HEK293T (cell line): ENCODE measurements around the gene SPACA5.
"Not testable (repeated sequence)": the region's sequence is repeated elsewhere in the genome, so short reads cannot be mapped to it uniquely, and the experiment has no call there.

Source experiments
- CTCF ChIA-PET: fragments of 350-600 bp; formaldehyde crosslinking; extraction: SDS; loops from one replicate; lab custom pipeline; 2021; ENCODE audit warnings: antibody characterized with exemption, inconsistent platforms; lab: Yijun Ruan, JAX
- POLR2A ChIA-PET: fragments of 350-600 bp; formaldehyde crosslinking; extraction: SDS; loops from one replicate; lab custom pipeline; 2020; ENCODE audit warnings: antibody characterized with exemption, inconsistent platforms; lab: Yijun Ruan, JAX
- DNase-seq: peaks from one replicate; pipeline ENCODE4 v3.0.0; 2012; ENCODE audit warnings: mixed read lengths; ENCODE audit errors: extremely low spot score
- ARNT ChIP-seq: fragments of 450-650 bp; IDR thresholded peaks from 2 replicates; pipeline ENCODE4 v1.6.1; 2017; ENCODE audit warnings: mild to moderate bottlenecking
- BHLHE40 ChIP-seq: fragments of 450-650 bp; IDR thresholded peaks from 2 replicates; pipeline ENCODE4 v1.6.1; 2016; ENCODE audit warnings: mild to moderate bottlenecking, moderate library complexity, borderline replicate concordance
- CTBP1 ChIP-seq: fragments of 450-650 bp; IDR thresholded peaks from 2 replicates; pipeline ENCODE4 v1.6.1; 2016; ENCODE audit warnings: borderline replicate concordance
- ELF4 ChIP-seq: fragments of 450-650 bp; IDR thresholded peaks from 2 replicates; pipeline ENCODE4 v1.6.1; 2017; ENCODE audit warnings: antibody characterized with exemption
- FOXA1 ChIP-seq: fragments of 450-650 bp; IDR thresholded peaks from 2 replicates; pipeline ENCODE4 v1.6.1; 2016; ENCODE audit warnings: mild to moderate bottlenecking
- FOXK2 ChIP-seq: fragments of 450-650 bp; IDR thresholded peaks from 2 replicates; pipeline ENCODE4 v1.6.1; 2016; ENCODE audit warnings: mild to moderate bottlenecking
- FOXM1 ChIP-seq: fragments of 450-650 bp; IDR thresholded peaks from 2 replicates; pipeline ENCODE4 v1.6.1; 2017; ENCODE audit warnings: mild to moderate bottlenecking, borderline replicate concordance
- HDGF ChIP-seq: fragments of 450-650 bp; IDR thresholded peaks from 2 replicates; pipeline ENCODE4 v1.6.1; 2017; ENCODE audit warnings: antibody characterized with exemption, borderline replicate concordance
- L3MBTL2 ChIP-seq: fragments of 450-650 bp; conservative IDR thresholded peaks from 2 replicates; pipeline ENCODE4 v1.6.1; 2016; ENCODE audit warnings: mild to moderate bottlenecking
- LEF1 ChIP-seq: fragments of 450-650 bp; IDR thresholded peaks from 2 replicates; pipeline ENCODE4 v1.6.1; 2017; ENCODE audit warnings: mild to moderate bottlenecking, borderline replicate concordance
- NFRKB ChIP-seq: fragments of 450-650 bp; IDR thresholded peaks from 2 replicates; pipeline ENCODE4 v1.6.1; 2016; ENCODE audit warnings: mild to moderate bottlenecking, moderate library complexity
- SP1 ChIP-seq: fragments of 450-650 bp; IDR thresholded peaks from 2 replicates; pipeline ENCODE4 v1.6.1; 2017
- SUZ12 ChIP-seq: fragments of 450-650 bp; IDR thresholded peaks from 2 replicates; pipeline ENCODE4 v1.6.1; 2016; ENCODE audit warnings: mild to moderate bottlenecking
- TARDBP ChIP-seq: fragments of 450-650 bp; IDR thresholded peaks from 2 replicates; pipeline ENCODE4 v1.6.1; 2016
- ZNF384 ChIP-seq: fragments of 450-650 bp; IDR thresholded peaks from 2 replicates; pipeline ENCODE4 v1.6.1; 2016
- TF ChIP-seq, protein P1 (sequence below): fragments of 450-650 bp; IDR thresholded peaks from 2 replicates; pipeline ENCODE4 v1.6.1; 2016

The SPACA5 gene

DNA sequence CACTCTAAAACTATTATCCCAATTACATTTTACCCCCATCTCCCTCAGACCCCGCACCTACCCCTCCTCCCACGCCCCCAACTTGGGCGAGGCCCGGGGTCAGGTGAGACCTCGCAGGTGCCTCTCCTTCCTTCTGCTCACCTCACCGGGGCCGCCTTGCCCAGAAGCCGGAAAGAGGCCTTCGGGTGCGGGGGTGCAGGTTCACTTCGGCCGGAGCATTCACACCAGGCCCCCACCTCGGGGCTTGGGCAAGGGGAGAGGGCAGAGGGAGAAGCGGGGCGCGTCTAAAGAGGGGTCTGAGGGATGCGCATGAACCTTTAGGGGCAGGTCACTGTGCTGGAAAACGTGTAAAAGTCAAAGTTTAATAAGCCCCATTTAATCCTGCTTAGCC lies 3.4 kb upstream of the SPACA5 start:
- no peak for TF ChIP-seq LEF1
- TF ChIP-seq, protein P1, sequence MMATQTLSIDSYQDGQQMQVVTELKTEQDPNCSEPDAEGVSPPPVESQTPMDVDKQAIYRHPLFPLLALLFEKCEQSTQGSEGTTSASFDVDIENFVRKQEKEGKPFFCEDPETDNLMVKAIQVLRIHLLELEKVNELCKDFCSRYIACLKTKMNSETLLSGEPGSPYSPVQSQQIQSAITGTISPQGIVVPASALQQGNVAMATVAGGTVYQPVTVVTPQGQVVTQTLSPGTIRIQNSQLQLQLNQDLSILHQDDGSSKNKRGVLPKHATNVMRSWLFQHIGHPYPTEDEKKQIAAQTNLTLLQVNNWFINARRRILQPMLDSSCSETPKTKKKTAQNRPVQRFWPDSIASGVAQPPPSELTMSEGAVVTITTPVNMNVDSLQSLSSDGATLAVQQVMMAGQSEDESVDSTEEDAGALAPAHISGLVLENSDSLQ = no peak
- no peak for TF ChIP-seq SUZ12
- no peak for TF ChIP-seq NFRKB
- no peak for TF ChIP-seq FOXA1
- no peak for TF ChIP-seq FOXM1
- no peak for TF ChIP-seq BHLHE40
- TF ChIP-seq TARDBP = no peak
- TF ChIP-seq SP1 = no peak
- TF ChIP-seq HDGF = no peak
- no peak for TF ChIP-seq L3MBTL2
- TF ChIP-seq CTBP1 = no peak
- TF ChIP-seq ARNT = no peak
- no peak for TF ChIP-seq FOXK2
- no peak for TF ChIP-seq ELF4
- POLR2A ChIA-PET = no interaction called here
- no peak for DNase-seq
- CTCF ChIA-PET = no interaction called here

DNA sequence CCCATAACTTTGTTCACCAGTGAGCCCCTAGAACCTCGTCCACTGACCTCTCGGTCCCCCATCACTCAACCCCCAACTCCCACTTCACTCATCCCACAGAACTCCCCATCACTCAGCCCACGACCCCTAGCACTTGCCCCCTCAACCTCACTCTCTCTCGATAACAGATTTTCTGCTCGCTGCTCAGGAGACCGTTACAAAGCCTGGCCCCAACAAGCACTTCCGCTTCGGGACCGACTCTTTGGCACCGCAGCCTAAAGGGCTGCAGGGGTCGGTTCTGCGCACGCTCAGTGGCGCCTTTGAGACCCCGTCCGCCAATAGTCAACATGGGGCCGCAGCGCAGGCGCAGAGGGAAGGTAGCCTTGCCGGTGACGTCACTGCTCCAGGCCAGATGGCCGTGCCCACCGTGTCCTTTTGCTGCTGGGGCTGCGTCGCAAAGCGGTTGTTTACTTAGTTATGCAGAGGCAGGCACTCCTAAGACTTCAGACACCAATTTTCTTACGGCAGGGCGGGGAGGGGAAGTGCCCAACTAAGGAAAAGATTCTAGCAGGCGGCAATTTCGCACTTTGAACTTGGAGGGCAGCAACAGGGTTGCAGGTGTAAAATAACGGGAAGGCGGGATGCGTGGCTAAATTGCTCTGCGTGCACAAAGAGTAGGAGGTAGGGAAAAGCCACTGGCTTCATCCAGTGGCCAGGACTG lies 2.9 kb upstream of the SPACA5 start, which contains the start of gene ZNF182:
Gene ZNF182 (minus strand): TSS at position 232 of the 700 bp plus-strand sequence. CDS start 1,380 bp downstream, outside the sequence.
- CTCF ChIA-PET = no interaction called here
- TF ChIP-seq FOXK2 (peak; percentile 97), SUZ12 (no peak), ARNT (no peak), NFRKB (no peak), L3MBTL2 (peak; percentile 53), ELF4 (peak; percentile 85), ZNF384 (no peak), FOXM1 (no peak)
- TF ChIP-seq, protein P1 = no peak

DNA sequence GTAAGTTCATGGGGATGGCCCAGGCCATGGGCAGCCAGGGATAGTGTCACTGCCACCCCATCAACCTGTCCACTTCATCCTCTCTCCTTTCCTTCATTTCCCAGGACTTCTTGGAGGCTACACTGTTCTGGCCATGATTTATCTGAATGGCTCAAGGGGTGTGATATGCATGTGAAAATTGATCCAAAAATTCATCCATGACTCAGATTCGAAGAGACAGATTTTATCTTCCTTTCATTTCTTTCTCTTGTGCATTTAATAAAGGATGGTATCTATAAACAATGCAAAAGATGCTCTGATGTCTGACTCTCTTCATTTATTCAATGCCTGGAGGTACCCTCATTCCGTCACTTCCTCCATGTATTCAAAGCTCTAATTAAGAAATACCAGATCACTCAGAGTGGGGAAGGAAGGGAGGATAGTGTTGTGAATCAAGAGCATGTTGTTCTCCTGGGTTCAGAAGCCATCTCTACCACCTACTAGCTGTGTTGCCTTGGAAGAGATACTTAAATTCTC lies 2.7 kb downstream of the SPACA5 start:
- POLR2A ChIA-PET, CTCF ChIA-PET: not testable (repeated sequence)

More for the DNA sequence above, 2.9 kb upstream of the SPACA5 start, which contains the start of gene ZNF182:
- POLR2A ChIA-PET = no interaction called here
- peak; percentile 95 for DNase-seq

DNA sequence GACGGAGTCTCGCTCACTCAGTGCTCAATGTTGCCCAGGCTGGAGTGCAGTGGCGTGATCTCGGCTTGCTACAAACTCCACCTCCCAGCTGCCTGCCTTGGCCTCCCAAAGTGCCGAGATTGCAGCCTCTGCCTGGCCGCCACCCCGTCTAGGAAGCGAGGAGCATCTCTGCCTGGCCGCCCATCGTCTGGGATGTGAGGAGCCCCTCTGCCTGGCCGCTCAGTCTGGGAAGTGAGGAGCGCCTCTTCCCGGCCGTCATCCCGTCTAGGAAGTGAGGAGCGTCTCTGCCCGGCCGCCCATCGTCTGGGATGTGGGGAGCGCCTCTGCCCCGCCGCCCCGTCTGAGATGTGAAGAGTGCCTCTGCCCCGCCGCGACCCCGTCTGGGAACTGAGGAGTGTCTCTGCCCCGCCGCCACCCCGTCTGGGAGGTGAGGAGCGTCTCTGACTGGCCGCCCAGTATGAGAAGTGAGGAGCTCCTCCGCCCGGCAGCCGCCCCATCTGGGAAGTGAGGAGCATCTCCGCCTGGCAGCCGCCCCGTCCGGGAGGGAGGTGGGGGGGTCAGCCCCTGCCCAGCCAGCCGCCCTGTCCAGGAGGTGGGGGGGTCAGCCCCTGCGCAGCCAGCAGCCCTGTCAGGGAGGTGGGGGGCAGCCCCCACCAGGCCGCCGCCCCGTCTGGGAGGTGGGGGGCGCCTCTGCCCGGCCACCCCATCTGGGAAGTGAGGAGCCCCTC lies 10.0 kb downstream of the SPACA5 start:
- CTCF ChIA-PET = interaction anchor here (0.7 kb wide), 1 partner anchor 523 kb away, joined by 3 read pairs; no protein-coding TSS in a partner anchor
- DNase-seq, POLR2A ChIA-PET: not testable (repeated sequence)

More for the DNA sequence above, 2.7 kb downstream of the SPACA5 start:
- DNase-seq = not testable (repeated sequence)

DNA sequence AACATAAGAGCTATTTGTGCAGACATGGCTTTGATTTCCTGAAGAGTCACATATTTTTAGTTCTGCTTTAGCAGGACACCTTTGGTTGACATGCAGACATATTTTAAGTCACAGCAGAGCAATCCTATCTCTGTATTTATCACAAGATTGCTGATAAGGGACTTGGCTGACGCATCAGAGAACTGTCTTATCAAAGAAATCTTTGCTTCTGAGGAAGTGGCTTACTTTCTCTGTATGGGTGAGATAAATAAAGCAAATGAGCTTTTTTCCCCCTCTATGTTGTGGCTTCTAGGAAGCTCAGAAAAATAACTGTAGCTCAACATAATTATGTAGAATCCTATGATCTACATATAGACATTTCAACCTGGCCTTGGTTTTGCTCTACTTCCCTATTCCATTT lies 13.1 kb downstream of the SPACA5 start:
- POLR2A ChIA-PET, DNase-seq, CTCF ChIA-PET: not testable (repeated sequence)

DNA sequence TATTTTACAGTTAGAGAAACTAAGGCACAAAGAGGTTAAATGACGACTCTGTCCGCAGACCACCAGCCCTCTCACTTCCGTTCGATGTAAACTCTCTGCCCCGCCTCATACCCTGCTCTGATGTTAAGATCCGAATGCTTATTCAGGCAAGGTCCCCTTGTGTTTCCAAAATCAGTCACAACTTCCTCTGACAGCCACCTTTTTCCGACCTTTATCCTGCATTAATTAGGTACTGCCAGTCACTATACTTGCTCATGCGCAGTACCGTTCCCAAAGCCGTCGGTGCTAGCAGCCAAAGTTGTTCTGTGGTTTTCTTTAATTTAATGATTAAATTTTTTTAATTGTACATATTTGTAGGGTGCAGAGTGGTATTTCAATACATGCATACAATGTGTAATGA lies 13.7 kb downstream of the SPACA5 start:
- POLR2A ChIA-PET = interaction anchor here (1.0 kb wide), 1 partner anchor 184 kb away, joined by 5 read pairs; the partner anchor contains the start of gene ZNF81
- DNase-seq, CTCF ChIA-PET: not testable (repeated sequence)

DNA sequence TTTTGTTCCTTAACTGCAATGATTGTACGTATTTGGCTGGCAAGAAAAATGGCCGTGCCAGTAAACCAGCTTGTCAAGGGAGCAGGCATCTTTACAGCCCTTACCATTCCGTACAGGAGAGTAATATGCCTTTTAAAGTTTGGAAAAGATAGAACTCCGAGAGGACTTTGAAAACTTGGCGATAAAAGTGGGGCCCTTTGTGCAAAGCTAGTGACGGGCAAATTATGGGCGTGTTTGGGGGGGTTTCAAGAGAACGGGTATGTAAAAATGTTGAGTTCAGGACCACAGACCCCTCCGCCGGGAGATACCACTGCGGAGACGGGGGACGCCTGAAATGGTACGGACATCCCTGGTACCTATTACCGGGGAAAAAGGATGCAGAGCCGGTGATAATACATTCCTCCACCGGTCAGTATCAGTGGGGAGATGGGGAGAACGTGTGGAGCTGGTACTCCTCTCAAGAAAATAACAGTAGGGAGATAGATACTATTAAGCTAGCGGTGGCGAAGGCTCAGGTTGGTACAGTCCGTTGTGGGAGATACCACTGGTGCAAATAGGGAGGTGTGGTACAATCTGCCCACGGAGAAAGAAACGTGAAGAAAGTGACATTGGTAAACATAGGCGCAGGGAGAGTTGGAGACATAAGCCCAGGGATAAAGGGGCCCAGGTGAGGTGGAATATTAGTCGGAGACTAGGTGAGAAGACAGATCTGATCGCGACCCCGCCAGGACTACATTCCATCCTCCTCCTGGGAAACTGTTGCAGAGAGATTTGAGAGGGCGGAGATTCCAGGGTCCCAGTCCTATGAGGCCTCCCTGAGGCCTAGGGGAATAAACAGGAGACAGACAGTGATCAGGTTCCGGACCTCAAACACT lies 14.5 kb downstream of the SPACA5 start:
- ChIA-PET POLR2A (interaction anchor here (1.0 kb wide), 2 partner anchors 19 to 185 kb away, joined by 3 to 5 read pairs; partner anchors contain the start of gene ZNF81), CTCF (interaction anchor here (0.6 kb wide), 1 partner anchor 505 kb away, joined by 3 read pairs; no protein-coding TSS in a partner anchor)
- peak; percentile 61 for DNase-seq
- TF ChIP-seq, protein P1 = no peak
- TF ChIP-seq CTBP1 (no peak), FOXM1 (peak; percentile 82), ELF4 (0 out of 2 replicates have a peak, but pooled peaks have one; percentile 8), SP1 (no peak), BHLHE40 (peak; percentile 92)
